ENCODE results near the gene CAPN1. TPM values are rescaled to one million over a fixed set of nuclear protein-coding genes. Genes with fewer than 3 reads are reported as not detected.
A peak's percentile ranks its signal among the peaks of the same experiment; 100 is the strongest.

The CAPN1 gene
- total and polyA plus RNA-seq, 2 of the 4 experiments (the other 2 are of a cell fraction) = 110 to 182 TPM

DNA sequence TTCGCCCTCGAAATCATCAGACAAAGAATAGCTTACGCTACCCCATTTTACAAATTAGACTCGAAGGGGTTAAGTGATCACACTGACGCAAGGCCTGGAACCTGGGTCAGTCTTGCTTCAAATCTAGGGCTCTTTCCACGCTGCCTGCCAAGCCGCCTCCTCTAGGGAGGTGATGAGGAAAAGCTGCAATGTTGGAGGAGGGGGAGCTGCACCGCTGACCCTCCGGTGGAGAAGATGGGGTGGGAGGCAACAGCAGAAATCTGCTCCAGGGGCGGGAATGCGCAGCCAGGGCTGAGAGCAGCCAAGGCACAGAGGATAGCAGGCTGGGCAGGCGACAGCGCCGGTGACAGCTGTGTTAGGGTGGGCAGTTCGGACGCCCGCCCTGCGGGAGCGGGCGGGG, 48.0 kb upstream of the CAPN1 start:
- Histone ChIP-seq H2BK120ac (ENCODE audit: low read depth, low read length) (no peak overlapping the region), H3K79me1 (ENCODE audit: low read depth in 1 of 2, low read length in 2 of 2) (peaks cover 18 to 43% of the 10 kb centered on the region in 2 experiments), H4K8ac (ENCODE audit: low read depth in 2 of 2, low read length in 2 of 2) (peak overlapping the region; percentile 12 to 43; a peak in 3 of 4 replicates), H3K14ac (replicated peaks; ENCODE audit: low read depth, low read length) (no peak overlapping the region; the same call in 1 of the 2 replicates), H3K36me3 (ENCODE audit: control insufficient read depth, insufficient read depth, low read length) (peaks cover 40% of the 10 kb centered on the region), H2AFZ (replicated peaks; ENCODE audit: low read length, poor library complexity) (peak overlapping the region; percentile 99), H3K56ac (ENCODE audit: extremely low read depth, insufficient read depth, low read length) (no peak overlapping the region), H3K27me3 (ENCODE audit: control insufficient read depth, insufficient read depth, low read length) (no peaks in the 10 kb centered on the region), H4K5ac (ENCODE audit: low read depth, low read length) (peak overlapping the region; percentile 51; the same call in 1 of the 2 replicates), H3K4me1 (ENCODE audit: control insufficient read depth, insufficient read depth, low read length) (peaks cover 6% of the 10 kb centered on the region; the same call in 1 of the 2 replicates), H3K27ac (ENCODE audit: insufficient read depth, low read length) (peak overlapping the region; percentile 99), H2BK20ac (ENCODE audit: low read depth, low read length) (no peak overlapping the region), H3K4me2 (ENCODE audit: low read depth, low read length) (peak overlapping the region; percentile 93), H3K4ac (ENCODE audit: low read depth, low read length) (peak overlapping the region; percentile 100), H3K23ac (ENCODE audit: low read depth, low read length) (peak overlapping the region; percentile 95), H3K18ac (ENCODE audit: low read depth, low read length) (no peak overlapping the region), H4K20me1 (ENCODE audit: insufficient read depth, low read length) (peaks cover 28% of the 10 kb centered on the region), H2AK9ac (replicated peaks; ENCODE audit: low read depth, low read length, poor library complexity) (peak overlapping the region; percentile 98), H3K9ac (ENCODE audit: low read depth, low read length) (peak overlapping the region; percentile 99), H2BK15ac (ENCODE audit: low read depth, low read length) (no peak overlapping the region), H2BK5ac (ENCODE audit: low read depth, low read length, poor library complexity, severe bottlenecking) (peak overlapping the region; percentile 98), H2AK5ac (ENCODE audit: low read depth, low read length) (peak overlapping the region; percentile 90; the same call in 1 of the 2 replicates), H3K9me1 (ENCODE audit: insufficient read depth, low read length) (peaks cover 21% of the 10 kb centered on the region), H3K9me3 (ENCODE audit: control insufficient read depth, insufficient read depth, low read length) (no peaks in the 10 kb centered on the region), H3K4me3 (ENCODE audit: insufficient read depth, low read depth, low read length) (peak overlapping the region; percentile 63), H4K91ac (ENCODE audit: insufficient read depth, low read depth, low read length) (peak overlapping the region; percentile 100; the same call in 1 of the 2 replicates)
- intact Hi-C loops (cut with micrococcal nuclease) (no loop called here), dilution Hi-C loops (cut with HindIII; ENCODE audit: low sequenced_read_pairs, unreplicated experiment) (no loop called here), in situ Hi-C loops (cut with MboI; ENCODE audit: low sequenced_read_pairs) (no loop called here)
- DNase-seq (no peak), ATAC-seq (ENCODE audit: low read depth) (no peak; the same call in none of the 2 replicates)
- ChIA-PET CTCF (interaction anchor here (0.5 kb wide), 1 partner anchor 54 kb away, joined by 3 read pairs; no protein-coding TSS in a partner anchor), POLR2A (ENCODE audit: unreplicated experiment) (no interaction called here)
- TF ChIP-seq RFX5 (IDR thresholded peaks at IDR 0.05; ENCODE audit: low read depth, low read length) = no peak
- no peak for TF ChIP-seq MAFK (IDR thresholded peaks at IDR 0.05; ENCODE audit: low read depth, low read length)
- TF ChIP-seq, protein P1, sequence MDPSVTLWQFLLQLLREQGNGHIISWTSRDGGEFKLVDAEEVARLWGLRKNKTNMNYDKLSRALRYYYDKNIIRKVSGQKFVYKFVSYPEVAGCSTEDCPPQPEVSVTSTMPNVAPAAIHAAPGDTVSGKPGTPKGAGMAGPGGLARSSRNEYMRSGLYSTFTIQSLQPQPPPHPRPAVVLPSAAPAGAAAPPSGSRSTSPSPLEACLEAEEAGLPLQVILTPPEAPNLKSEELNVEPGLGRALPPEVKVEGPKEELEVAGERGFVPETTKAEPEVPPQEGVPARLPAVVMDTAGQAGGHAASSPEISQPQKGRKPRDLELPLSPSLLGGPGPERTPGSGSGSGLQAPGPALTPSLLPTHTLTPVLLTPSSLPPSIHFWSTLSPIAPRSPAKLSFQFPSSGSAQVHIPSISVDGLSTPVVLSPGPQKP (IDR thresholded peaks at IDR 0.05; ENCODE audit: borderline replicate concordance, low read depth, low read length) = no peak
- TF ChIP-seq FOS (IDR thresholded peaks at IDR 0.05; ENCODE audit: low read depth, low read length) = no peak
- no peak for TF ChIP-seq MAZ (IDR thresholded peaks at IDR 0.05; ENCODE audit: borderline replicate concordance, low read depth, low read length)
- 0% methylated on average over 14 of the region's 20 CpGs; no CpG with 5 or more reads in 1 of the 2 experiments for WGBS, 2 experiments (ENCODE audit: extremely low coverage in 2 of 2, insufficient read length in 1 of 2)
- no TSS peak for BruUV-seq (replicated peaks)
